ENCODE results near the gene KDM6B. TPM values are rescaled to one million over a fixed set of nuclear protein-coding genes. Genes with fewer than 3 reads are reported as not detected.

The KDM6B gene
- total and polyA plus RNA-seq, 9 donors = 9.1 to 80.8 (median 53.5) TPM

- WGBS, 3 donors = 82 to 89% (median 83%) methylated on average over 5 of the region's 5 CpGs
- no peak for DNase-seq
- H3K27ac ChIP-seq = no peak overlapping the region
- no peaks in the 10 kb centered on the region for H3K9me3 ChIP-seq
- H3K27me3 ChIP-seq = no peaks in the 10 kb centered on the region
- no peak overlapping the region for H3K4me3 ChIP-seq
- H3K36me3 ChIP-seq = no peaks in the 10 kb centered on the region
- no peaks in the 10 kb centered on the region for H3K4me1 ChIP-seq (ENCODE audit: insufficient read depth)
- intact Hi-C loops (cut with DNase I) = loop anchor here in 3 of 4 donors (5.0 kb wide), 3 partner anchors 37 to 172 kb away; partner anchors contain the start of genes CYB5D1 (in 3 of the 3), NAA38 (in 3 of the 3) and TMEM88 (in 3 of the 3)
- TF ChIP-seq EP300 (IDR thresholded peaks at IDR 0.05) (no peak), POLR2A (IDR thresholded peaks at IDR 0.05) (no peak)
Observed at GRCh38 chr17:7820231-7820630, 13.8 kb upstream of the KDM6B start.

- H3K27ac ChIP-seq = no peak overlapping the region
- TF ChIP-seq CTCF (IDR thresholded peaks at IDR 0.05) (no peak), POLR2A (IDR thresholded peaks at IDR 0.05) (no peak), EP300 (IDR thresholded peaks at IDR 0.05) (no peak)
- DNase-seq = no peak
- no peaks in the 10 kb centered on the region for H3K27me3 ChIP-seq
- H3K9me3 ChIP-seq = no peaks in the 10 kb centered on the region
- no peaks in the 10 kb centered on the region for H3K4me1 ChIP-seq (ENCODE audit: insufficient read depth)
- no peak overlapping the region for H3K4me3 ChIP-seq
- intact Hi-C loops (cut with DNase I) = loop anchor here in 3 of 4 donors (5.0 kb wide), 3 partner anchors 35 to 170 kb away; partner anchors contain the start of genes CYB5D1 (in 3 of the 3), NAA38 (in 3 of the 3) and TMEM88 (in 3 of the 3)
- H3K36me3 ChIP-seq = no peaks in the 10 kb centered on the region
- WGBS, 3 donors = 68 to 76% (median 73%) methylated on average over 14 of the region's 14 CpGs
Observed at GRCh38 chr17:7822126-7822525, 11.9 kb upstream of the KDM6B start.

- Histone ChIP-seq H3K4me1 (ENCODE audit: insufficient read depth) (no peaks in the 10 kb centered on the region), H3K36me3 (no peaks in the 10 kb centered on the region), H3K27me3 (no peaks in the 10 kb centered on the region), H3K9me3 (no peaks in the 10 kb centered on the region), H3K27ac (no peak overlapping the region), H3K4me3 (no peak overlapping the region)
- WGBS, 3 donors = 86 to 90% (median 87%) methylated on average over 20 of the region's 20 CpGs
- TF ChIP-seq POLR2A (IDR thresholded peaks at IDR 0.05) (no peak), CTCF (IDR thresholded peaks at IDR 0.05) (no peak), EP300 (IDR thresholded peaks at IDR 0.05) (no peak)
- no peak for DNase-seq
- intact Hi-C loops (cut with DNase I) = loop anchor here in 3 of 4 donors (5.0 kb wide), 3 partner anchors 34 to 169 kb away; partner anchors contain the start of genes CYB5D1 (in 3 of the 3), NAA38 (in 3 of the 3) and TMEM88 (in 3 of the 3)
Observed at GRCh38 chr17:7823581-7824001, 10.4 kb upstream of the KDM6B start.

GRCh38 chr17:7824021-7824924, 9.7 kb upstream of the KDM6B start:
- Histone ChIP-seq H3K4me3 (no peak overlapping the region), H3K9me3 (no peaks in the 10 kb centered on the region), H3K27me3 (no peaks in the 10 kb centered on the region), H3K4me1 (ENCODE audit: insufficient read depth) (no peaks in the 10 kb centered on the region), H3K36me3 (no peaks in the 10 kb centered on the region), H3K27ac (no peak overlapping the region)
- TF ChIP-seq EP300 (IDR thresholded peaks at IDR 0.05) (no peak), CTCF (IDR thresholded peaks at IDR 0.05) (no peak), POLR2A (IDR thresholded peaks at IDR 0.05) (no peak)
- DNase-seq = peak in 2 of 5 donors; percentile 29 to 48
- 86 to 90% (median 86%) methylated on average over 9 of the region's 9 CpGs for WGBS, 3 donors
- intact Hi-C loops (cut with DNase I) = loop anchor here in 3 of 4 donors (5.0 kb wide), 3 partner anchors 33 to 168 kb away; partner anchors contain the start of genes CYB5D1 (in 3 of the 3), NAA38 (in 3 of the 3) and TMEM88 (in 3 of the 3)
